Ovary (tissue), 9 donors: Measurements from ENCODE around the gene MIF4GD. TPM values are rescaled to one million over a fixed set of nuclear protein-coding genes. Genes with fewer than 3 reads are reported as not detected.
"Not testable (repeated sequence)": the region's sequence is repeated elsewhere in the genome, so short reads cannot be mapped to it uniquely, and the experiment has no call there.

ENCODE experiments used
- DNase-seq, 5 donors: peaks; one replicate each; pipeline ENCODE4 v3.0.0-alpha.2; 2019 to 2020
- H3K27ac ChIP-seq, 2 donors: fragments of 200-600 bp; one replicate each; pipeline versions ENCODE4 v1.5.1 to v1.8.0; 2019 to 2022
- H3K27me3 ChIP-seq: fragments of 200-600 bp; one replicate; pipeline ENCODE4 v1.8.0; 2022
- H3K36me3 ChIP-seq: fragments of 200-600 bp; sonication (generic); one replicate; pipeline ENCODE4 v1.5.1; 2019
- H3K4me1 ChIP-seq: one replicate; pipeline ENCODE4 v1.8.1; 2013; ENCODE audit warnings: mild to moderate bottlenecking, moderate library complexity; ENCODE audit not compliant: insufficient read depth
- H3K4me3 ChIP-seq: fragments of 200-600 bp; sonication (generic); one replicate; pipeline ENCODE4 v1.5.1; 2017
- H3K9me3 ChIP-seq, 2 donors: fragments of 200-600 bp in 1 of 2; sonication (generic) in 1 of 2; one replicate each; pipeline versions ENCODE4 v1.5.1 to v1.8.1; 2013 to 2019; ENCODE audit warnings: mild to moderate bottlenecking in 1 of 2, moderate library complexity in 1 of 2
- EP300 ChIP-seq: sonication (generic); formaldehyde crosslinking; IDR thresholded peaks from one replicate; pipeline ENCODE4 v1.6.1; 2017; ENCODE audit warnings: antibody characterized with exemption
- POLR2A ChIP-seq: fragments of 450-650 bp; IDR thresholded peaks from one replicate; pipeline ENCODE4 v1.6.1; 2017; ENCODE audit warnings: antibody characterized with exemption, mild to moderate bottlenecking, moderate library complexity
- WGBS, 3 donors: extraction: QIAGEN DNeasy Blood & Tissue Kit in 1 of 3; methylation state at CpG; one replicate each; pipeline versions ENCODE4 v1.1.5 to v1.1.7; 2013 to 2017; 5-methylcytosine and 5-hydroxymethylcytosine counted together
- intact Hi-C, 4 donors: fragments of 100-400 bp; cut with DNase I; formaldehyde crosslinking; loops; one replicate each; pipeline versions ENCODE4 v1.11.0 to v1.15.1; 2022 to 2023
- polyA plus RNA-seq, 2 donors: library from polyadenylated mRNA; stranded (reverse); fragments of 200-250 nt in 1 of 2; fragments of 350-450 nt in 1 of 2; fragmentation: Illumina TruSeq in 1 of 2; extraction: RNeasy Lipid Tissue Mini Kit (QIAGEN cat#74804) in 1 of 2; gene quantifications; one replicate each; pipeline ENCODE4 v1.2.3, GENCODE V29; 2013 to 2014
- total RNA-seq, 7 donors: library from RNA; depleted of rRNA in 2 of 7; stranded (reverse); fragments of >200 nt in 2 of 7; fragmentation: NEBNext Ultra II Directional in 3 of 7; extraction: Animal tissue kit (Norgen Biotek cat#: 25700) in 3 of 7; gene quantifications; one replicate each; pipeline versions ENCODE4 v1.1.0 to v1.2.4, GENCODE V29; 2016 to 2023
- TF ChIP-seq, protein P1 (sequence below), 3 donors: fragments of 450-650 bp in 2 of 3; fragments of 200-600 bp in 1 of 3; IDR thresholded peaks; one replicate each; pipeline versions ENCODE4 v1.5.1 to v1.8.0; 2016 to 2022; ENCODE audit warnings: antibody characterized with exemption in 3 of 3, mild to moderate bottlenecking in 1 of 3
- donor health status: DM: no; HTN: no; CAD: no; lungs with moderate emphysema.
- donor health status: DM: no; HTN: no; CAD: no.
- donor health status: Bipolar disorder and iron deficiency.
- donor health status: DM: yes; HTN: yes; CAD: no.
- donor health status: DM: no; HTN: no; CAD: no.
- donor health status: DM: yes; HTN: yes; CAD: no.

Gene MIF4GD
- total and polyA plus RNA-seq, 9 donors, result 11.8 to 20.3 (median 15.6) TPM

DNA sequence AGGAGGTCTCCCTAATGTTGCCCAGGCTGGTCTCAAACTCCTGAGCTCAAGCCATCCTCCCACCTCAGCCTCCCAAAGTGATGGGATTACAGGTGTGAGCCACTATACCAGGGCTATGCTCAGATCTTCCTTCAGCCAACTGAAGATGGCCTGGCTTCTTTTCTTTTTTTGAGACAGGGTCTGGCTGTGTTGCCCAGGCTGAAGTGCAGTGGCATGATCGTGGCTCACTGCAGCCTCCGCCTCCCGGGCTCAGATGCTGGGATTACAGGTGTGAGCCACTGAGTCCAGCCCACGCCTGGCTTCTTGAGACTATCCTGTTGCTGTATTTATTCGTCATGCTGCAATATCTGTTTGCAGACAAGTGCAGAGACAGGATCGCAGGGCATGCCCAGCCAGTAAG, 14.1 kb upstream of the MIF4GD start:
- no peaks in the 10 kb centered on the region for H3K4me1 ChIP-seq
- H3K4me3 ChIP-seq, result no peak overlapping the region
- H3K9me3 ChIP-seq, result no peaks in the 10 kb centered on the region
- WGBS, 3 donors, result 79 to 89% (median 82%) methylated on average over 6 of the region's 6 CpGs
- intact Hi-C loops, result no loop called here
- no peaks in the 10 kb centered on the region for H3K27me3 ChIP-seq
- no peak for DNase-seq
- TF ChIP-seq POLR2A, result no peak
- H3K36me3 ChIP-seq, result no peaks in the 10 kb centered on the region
- no peak overlapping the region for H3K27ac ChIP-seq

- 96 to 98% (median 96%) methylated on average over 4 of the region's 4 CpGs for WGBS, 3 donors
- H3K4me1 ChIP-seq, H3K27ac ChIP-seq, H3K4me3 ChIP-seq, DNase-seq, intact Hi-C loops, H3K27me3 ChIP-seq, H3K9me3 ChIP-seq, H3K36me3 ChIP-seq: not testable (repeated sequence)
Measured at GRCh38 chr17:75280189-75280588, 9.2 kb upstream of the MIF4GD start.

- intact Hi-C loops, result no loop called here
- H3K36me3 ChIP-seq, result no peaks in the 10 kb centered on the region
Measured at GRCh38 chr17:75277664-75278071, 6.6 kb upstream of the MIF4GD start.

DNA sequence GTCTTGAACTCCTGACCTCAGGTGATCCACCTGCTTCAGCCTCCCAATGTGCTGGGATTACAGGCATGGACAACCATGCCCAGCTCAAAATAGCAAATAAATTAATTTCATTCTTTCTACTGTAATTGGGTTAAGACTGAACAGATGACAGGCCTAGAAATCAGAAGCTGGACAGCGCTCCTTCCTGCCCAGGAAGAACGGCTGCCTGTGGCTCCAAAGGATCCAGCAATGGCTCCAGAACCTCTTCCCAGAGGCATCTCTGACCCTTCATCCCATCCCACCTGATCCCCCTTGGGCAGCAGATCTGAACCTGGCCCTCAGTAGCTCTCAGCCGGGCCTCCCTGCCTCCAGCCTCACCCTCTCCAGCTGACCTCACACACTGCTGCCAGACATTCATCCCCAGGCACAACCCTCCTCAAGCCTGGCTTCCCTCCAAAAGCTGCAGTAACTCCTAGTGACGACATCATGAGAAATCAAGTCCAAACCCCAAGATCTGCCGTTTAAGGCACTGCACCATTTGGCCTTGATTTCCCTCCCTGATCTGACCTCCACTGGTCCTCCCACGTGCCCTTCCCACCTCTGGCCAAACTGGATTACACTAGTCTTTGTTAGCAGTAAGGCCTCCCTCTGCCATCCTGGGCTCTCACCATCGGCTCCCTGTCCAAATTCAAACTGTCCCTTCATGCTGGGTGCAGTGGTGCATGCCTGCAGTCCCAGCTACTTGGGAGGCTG, 3.1 kb upstream of the MIF4GD start:
- TF ChIP-seq, protein P1, sequence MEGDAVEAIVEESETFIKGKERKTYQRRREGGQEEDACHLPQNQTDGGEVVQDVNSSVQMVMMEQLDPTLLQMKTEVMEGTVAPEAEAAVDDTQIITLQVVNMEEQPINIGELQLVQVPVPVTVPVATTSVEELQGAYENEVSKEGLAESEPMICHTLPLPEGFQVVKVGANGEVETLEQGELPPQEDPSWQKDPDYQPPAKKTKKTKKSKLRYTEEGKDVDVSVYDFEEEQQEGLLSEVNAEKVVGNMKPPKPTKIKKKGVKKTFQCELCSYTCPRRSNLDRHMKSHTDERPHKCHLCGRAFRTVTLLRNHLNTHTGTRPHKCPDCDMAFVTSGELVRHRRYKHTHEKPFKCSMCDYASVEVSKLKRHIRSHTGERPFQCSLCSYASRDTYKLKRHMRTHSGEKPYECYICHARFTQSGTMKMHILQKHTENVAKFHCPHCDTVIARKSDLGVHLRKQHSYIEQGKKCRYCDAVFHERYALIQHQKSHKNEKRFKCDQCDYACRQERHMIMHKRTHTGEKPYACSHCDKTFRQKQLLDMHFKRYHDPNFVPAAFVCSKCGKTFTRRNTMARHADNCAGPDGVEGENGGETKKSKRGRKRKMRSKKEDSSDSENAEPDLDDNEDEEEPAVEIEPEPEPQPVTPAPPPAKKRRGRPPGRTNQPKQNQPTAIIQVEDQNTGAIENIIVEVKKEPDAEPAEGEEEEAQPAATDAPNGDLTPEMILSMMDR (IDR thresholded peaks at IDR 0.05), result no peak
- TF ChIP-seq EP300 (no peak), POLR2A (no peak)
- H3K9me3 ChIP-seq, result no peaks in the 10 kb centered on the region
- no peak for DNase-seq
- no peak overlapping the region for H3K4me3 ChIP-seq
- intact Hi-C loops, result loop anchor here in 1 of 4 donors (5.0 kb wide), 1 partner anchor 133 kb away; the partner anchor contains the start of gene GRB2
- no peaks in the 10 kb centered on the region for H3K36me3 ChIP-seq
- 63 to 74% (median 65%) methylated on average over 7 of the region's 7 CpGs for WGBS, 3 donors
- H3K4me1 ChIP-seq, result peaks cover 2% of the 10 kb centered on the region
- no peak overlapping the region for H3K27ac ChIP-seq
- no peaks in the 10 kb centered on the region for H3K27me3 ChIP-seq

More at GRCh38 chr17:75277664-75278071, 6.6 kb upstream of the MIF4GD start:
- no peak overlapping the region for H3K27ac ChIP-seq
- H3K4me3 ChIP-seq, result no peak overlapping the region
- H3K27me3 ChIP-seq, result no peaks in the 10 kb centered on the region
- WGBS, 3 donors, result 53 to 63% (median 57%) methylated on average over 6 of the region's 6 CpGs
- no peak for DNase-seq
- no peak for TF ChIP-seq EP300
- TF ChIP-seq, protein P1 (IDR thresholded peaks at IDR 0.05), result no peak
- TF ChIP-seq POLR2A, result no peak
- H3K9me3 ChIP-seq, result no peaks in the 10 kb centered on the region
- H3K4me1 ChIP-seq, result no peaks in the 10 kb centered on the region

GRCh38 chr17:75272848-75273184, 1.8 kb upstream of the MIF4GD start:
- Histone ChIP-seq H3K9me3 (no peaks in the 10 kb centered on the region), H3K27me3 (no peaks in the 10 kb centered on the region), H3K27ac (no peak overlapping the region)

More at GRCh38 chr17:75272848-75273184, 1.8 kb upstream of the MIF4GD start:
- DNase-seq, result no peak
- TF ChIP-seq POLR2A, result no peak
- no peak for TF ChIP-seq EP300
- TF ChIP-seq, protein P1 (IDR thresholded peaks at IDR 0.05), result no peak
- 58 to 74% (median 72%) methylated on average over 3 of the region's 3 CpGs for WGBS, 3 donors
- Histone ChIP-seq H3K4me1 (peaks cover 2% of the 10 kb centered on the region), H3K36me3 (no peaks in the 10 kb centered on the region), H3K4me3 (no peak overlapping the region)
- intact Hi-C loops, result loop anchor here in 1 of 4 donors (5.0 kb wide), 1 partner anchor 134 kb away; the partner anchor contains the start of gene GRB2
